Thoracic aorta (tissue), 2 donors: ENCODE measurements around the gene POU3F2. TPM values are rescaled to one million over a fixed set of nuclear protein-coding genes. Genes with fewer than 3 reads are reported as not detected.

Experiments used
- ATAC-seq: fragments of 150-250 bp; one replicate; pipeline ENCODE4 v1.8.0; 2017; ENCODE audit warnings: low read depth; ENCODE audit not compliant: insufficient number of reproducible peaks, low FRiP score
- DNase-seq: peaks from one replicate; pipeline ENCODE4 v3.0.0-alpha.2; 2020; ENCODE audit warnings: low spot score
- H3K27ac ChIP-seq, 2 donors: fragments of 200-600 bp; sonication (generic); 1 replicate in 1 of 2; 2 replicates in 1 of 2; pipeline ENCODE4 v1.5.1; 2016; ENCODE audit warnings: mild to moderate bottlenecking in 2 of 2, moderate library complexity in 2 of 2
- H3K27me3 ChIP-seq: fragments of 200-600 bp; sonication (generic); replicated peaks from 2 replicates; pipeline ENCODE4 v1.6.0; 2016; ENCODE audit warnings: mild to moderate bottlenecking; ENCODE audit not compliant: insufficient read depth
- H3K36me3 ChIP-seq: fragments of 200-600 bp; sonication (generic); one replicate; pipeline ENCODE4 v1.5.1; 2016
- H3K4me1 ChIP-seq, 2 donors: fragments of 200-600 bp; sonication (generic); 1 replicate in 1 of 2; 2 replicates in 1 of 2; pipeline versions ENCODE4 v1.5.1 to v1.6.0; 2016; ENCODE audit warnings: low read depth in 2 of 2, mild to moderate bottlenecking in 1 of 2; ENCODE audit not compliant: control insufficient read depth in 1 of 2
- H3K4me3 ChIP-seq: fragments of 200-600 bp; sonication (generic); 2 replicates; pipeline ENCODE4 v1.5.1; 2016; ENCODE audit warnings: mild to moderate bottlenecking
- H3K9me3 ChIP-seq: fragments of 200-600 bp; sonication (generic); 2 replicates; pipeline ENCODE4 v1.5.1; 2016
- CTCF ChIP-seq: fragments of 200-600 bp; sonication (generic); IDR thresholded peaks from one replicate; pipeline ENCODE4 v1.5.1; 2019; ENCODE audit warnings: antibody characterized with exemption
- total RNA-seq, 2 donors: library from RNA; depleted of rRNA; stranded (reverse); fragments of >200 nt; gene quantifications; one replicate each; pipeline versions ENCODE4 v1.1.0 to v1.2.3, GENCODE V29; 2016

Gene POU3F2
- not detected for total RNA-seq

- peaks cover 16 to 34% of the 10 kb centered on the region in 2 donors for H3K4me1 ChIP-seq
Measured at GRCh38 chr6:98834060-98835031, at the start of gene POU3F2. POU3F2 (plus strand) TSS chr6:98834574; CDS start chr6:98834874, 300 bp downstream.

GRCh38 chr6:98787435-98787834 is 46.9 kb upstream of the POU3F2 start:
- DNase-seq (no peak), ATAC-seq (no peak)
- H3K4me3 ChIP-seq: no peak overlapping the region
- H3K27ac ChIP-seq: no peak overlapping the region
- no peaks in the 10 kb centered on the region for H3K4me1 ChIP-seq
- H3K9me3 ChIP-seq: no peaks in the 10 kb centered on the region
- no peak for TF ChIP-seq CTCF
- no peaks in the 10 kb centered on the region for H3K27me3 ChIP-seq
- no peaks in the 10 kb centered on the region for H3K36me3 ChIP-seq

More at GRCh38 chr6:98834060-98835031, at the start of gene POU3F2:
- peak within 1 kb of the TSS; percentile 93 for H3K4me3 ChIP-seq
- TF ChIP-seq CTCF: no peak
- ATAC-seq (no peak), DNase-seq (peak; percentile 25)
- no peaks in the 10 kb centered on the region for H3K9me3 ChIP-seq
- H3K27ac ChIP-seq: no peak within 1 kb of the TSS
- H3K36me3 ChIP-seq: no peaks in the 10 kb centered on the region
- H3K27me3 ChIP-seq: peaks cover 49% of the 10 kb centered on the region

GRCh38 chr6:98787961-98788360 is 46.4 kb upstream of the POU3F2 start:
- ATAC-seq (no peak), DNase-seq (no peak)
- Histone ChIP-seq H3K27ac (no peak overlapping the region), H3K9me3 (no peaks in the 10 kb centered on the region), H3K4me3 (no peak overlapping the region), H3K27me3 (no peaks in the 10 kb centered on the region), H3K4me1 (no peaks in the 10 kb centered on the region), H3K36me3 (no peaks in the 10 kb centered on the region)
- no peak for TF ChIP-seq CTCF

GRCh38 chr6:98794307-98794842 is 40.0 kb upstream of the POU3F2 start:
- ATAC-seq (no peak), DNase-seq (no peak)
- Histone ChIP-seq H3K4me3 (no peak overlapping the region), H3K9me3 (no peaks in the 10 kb centered on the region), H3K27me3 (no peaks in the 10 kb centered on the region), H3K4me1 (no peaks in the 10 kb centered on the region), H3K27ac (no peak overlapping the region), H3K36me3 (no peaks in the 10 kb centered on the region)
- TF ChIP-seq CTCF: no peak

GRCh38 chr6:98797217-98797994 is 37.0 kb upstream of the POU3F2 start:
- Histone ChIP-seq H3K4me3 (no peak overlapping the region), H3K36me3 (no peaks in the 10 kb centered on the region), H3K27me3 (no peaks in the 10 kb centered on the region), H3K27ac (no peak overlapping the region), H3K9me3 (no peaks in the 10 kb centered on the region), H3K4me1 (no peaks in the 10 kb centered on the region)
- no peak for ATAC-seq
- TF ChIP-seq CTCF: no peak
- no peak for DNase-seq
